ENCODE results near the gene LAGE3. TPM values are rescaled to one million over a fixed set of nuclear protein-coding genes. Genes with fewer than 3 reads are reported as not detected.
A peak's percentile ranks its signal among the peaks of the same experiment; 100 is the strongest.

LAGE3 gene
- total RNA-seq, 2 donors from 2014 or later = 20.2 to 27.4 TPM

GRCh38 chrX:154517101-154517781 lies 38.2 kb upstream of the LAGE3 start:
- no peaks in the 10 kb centered on the region for H3K9me3 ChIP-seq
- intact Hi-C loops (cut with DNase I) = no loop called here
- 26% methylated on average over 16 of the region's 25 CpGs; no CpG with 5 or more reads in 1 of the 2 donors for WGBS, 2 donors
- DNase-seq (peak in 1 of 4 donors; percentile 27), ATAC-seq (no peak)
- H3K27ac ChIP-seq = peak overlapping the region; percentile 62 to 94 (median 94)
- no peaks in the 10 kb centered on the region for H3K36me3 ChIP-seq (replicated peaks in 1 of 2; ENCODE audit: insufficient read depth in 1 of 2, low read depth in 2 of 2)
- TF ChIP-seq CTCF (IDR thresholded peaks at IDR 0.05) (no peak), POLR2A (IDR thresholded peaks at IDR 0.05) (no peak)
- H3K4me3 ChIP-seq = no peak overlapping the region
- H3K4me1 ChIP-seq = peaks cover 33% of the 10 kb centered on the region
- H3K27me3 ChIP-seq = no peaks in the 10 kb centered on the region

DNA sequence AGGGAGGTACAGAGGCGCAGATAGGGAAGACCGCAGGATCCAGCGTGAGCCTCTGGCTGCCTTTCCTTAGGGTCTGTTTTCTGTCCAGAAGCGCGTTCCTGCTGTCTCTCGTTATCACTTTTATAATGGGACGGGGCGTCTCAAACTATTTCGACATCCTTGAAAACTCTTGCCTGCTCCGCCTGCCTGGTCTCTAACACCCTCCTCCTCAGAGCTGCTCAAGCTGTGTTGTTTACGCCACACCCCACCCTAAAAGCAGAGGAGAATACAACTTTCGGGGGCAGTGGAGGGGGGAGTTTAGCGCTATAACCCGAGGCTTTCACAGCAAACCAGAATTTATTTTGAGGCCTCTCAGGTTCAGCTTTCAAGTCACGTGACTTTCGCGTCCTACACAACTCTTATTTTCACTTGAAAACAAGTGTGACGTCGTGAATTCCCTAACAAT lies 37.6 kb upstream of the LAGE3 start:
- ATAC-seq = peak; percentile 11
- Histone ChIP-seq H3K9me3 (no peaks in the 10 kb centered on the region), H3K27ac (peak overlapping the region; percentile 62 to 94 (median 94)), H3K36me3 (replicated peaks in 1 of 2; ENCODE audit: insufficient read depth in 1 of 2, low read depth in 2 of 2) (no peaks in the 10 kb centered on the region), H3K4me3 (no peak overlapping the region), H3K4me1 (peaks cover 33% of the 10 kb centered on the region), H3K27me3 (no peaks in the 10 kb centered on the region)
- peak in 1 of 4 donors; percentile 45 for DNase-seq
- WGBS, 2 donors = 6 to 14% methylated on average over 6 to 19 of the region's 19 CpGs
- intact Hi-C loops (cut with DNase I) = no loop called here
- no peak for TF ChIP-seq CTCF (IDR thresholded peaks at IDR 0.05)
- no peak for TF ChIP-seq POLR2A (IDR thresholded peaks at IDR 0.05)

- H3K27ac ChIP-seq = peak within 1 kb of the TSS; percentile 74 to 94 (median 94)
- DNase-seq = peak; percentile 94 to 95 (median 94)
- no peak for TF ChIP-seq CTCF (IDR thresholded peaks at IDR 0.05)
- peak; percentile 70 to 91 (median 88) for TF ChIP-seq POLR2A (IDR thresholded peaks at IDR 0.05)
- peak; percentile 94 for ATAC-seq
- H3K4me3 ChIP-seq = peak within 1 kb of the TSS; percentile 30 to 70
- H3K27me3 ChIP-seq = no peaks in the 10 kb centered on the region
- no peaks in the 10 kb centered on the region for H3K36me3 ChIP-seq (replicated peaks in 1 of 2; ENCODE audit: insufficient read depth in 1 of 2, low read depth in 2 of 2)
- 1% methylated on average over 39 of the region's 59 CpGs; no CpG with 5 or more reads in 1 of the 2 donors for WGBS, 2 donors
- H3K4me1 ChIP-seq = peaks cover 33% of the 10 kb centered on the region
- H3K9me3 ChIP-seq = no peaks in the 10 kb centered on the region
- intact Hi-C loops (cut with DNase I) = no loop called here
These were observed 37.0 kb upstream of the LAGE3 start, which contains the start of gene FAM3A for GRCh38 chrX:154515966-154516655. Gene FAM3A, minus strand, starts transcription at chrX:154516232. Its CDS starts 460 bp downstream, at chrX:154515772.

DNA sequence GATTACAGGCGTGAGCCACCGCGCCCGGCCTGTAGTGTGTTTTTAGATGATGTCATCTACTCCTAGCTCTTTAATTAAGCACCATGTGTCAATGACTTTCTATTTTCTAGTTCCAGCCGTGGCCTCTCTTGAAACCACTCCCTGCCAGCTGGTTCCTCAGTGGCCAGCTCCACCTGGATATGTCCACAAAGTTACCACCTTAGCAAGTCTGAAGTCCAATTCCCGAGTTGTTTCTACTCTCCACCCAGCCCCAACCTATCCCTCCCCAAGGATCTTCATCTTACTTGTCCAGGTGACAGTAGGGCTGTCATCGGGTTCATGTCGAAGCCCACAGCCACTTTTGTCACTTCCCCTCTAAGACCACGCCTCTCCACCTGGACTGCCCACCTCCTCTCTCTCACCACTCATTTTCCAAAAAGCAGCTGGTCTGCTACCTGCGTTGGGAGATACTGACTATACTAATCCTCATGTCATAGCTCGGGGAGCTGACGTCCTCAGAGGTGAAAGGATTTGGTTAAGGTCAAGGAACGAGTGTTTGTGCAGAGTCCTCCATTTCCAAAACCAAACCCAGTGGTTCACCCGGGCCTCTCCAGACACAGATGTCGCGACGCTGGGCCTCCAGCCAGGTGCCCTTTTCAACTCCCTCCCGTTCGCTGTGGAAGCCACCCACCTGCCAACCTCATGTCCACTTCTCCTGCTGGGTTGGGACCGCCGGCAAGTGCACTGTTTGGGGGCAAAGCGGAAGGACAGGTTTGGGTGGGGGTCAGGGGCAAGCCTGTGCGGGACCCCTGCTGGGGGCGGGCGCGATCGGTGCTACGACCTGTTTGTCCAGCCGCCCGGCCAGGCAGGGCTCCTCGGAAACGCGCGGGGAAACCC lies 36.2 kb upstream of the LAGE3 start:
- peak; percentile 48 to 62 (median 58) for DNase-seq
- Histone ChIP-seq H3K36me3 (replicated peaks in 1 of 2; ENCODE audit: insufficient read depth in 1 of 2, low read depth in 2 of 2) (no peaks in the 10 kb centered on the region), H3K9me3 (no peaks in the 10 kb centered on the region), H3K27ac (peak overlapping the region; percentile 74 to 94 (median 94)), H3K4me3 (peak overlapping the region; percentile 30 to 70), H3K4me1 (peaks cover 33% of the 10 kb centered on the region), H3K27me3 (no peaks in the 10 kb centered on the region)
- TF ChIP-seq POLR2A (IDR thresholded peaks at IDR 0.05) (peak in 1 of 3 donors; percentile 40), CTCF (IDR thresholded peaks at IDR 0.05) (no peak)
- peak; percentile 12 for ATAC-seq
- 23 to 24% methylated on average over 12 to 15 of the region's 34 CpGs for WGBS, 2 donors
- intact Hi-C loops (cut with DNase I) = no loop called here

Measured in body of pancreas (tissue), 4 donors.